K562 (cell line): ENCODE results near the gene AMPD3. TPM values are rescaled to one million over a fixed set of nuclear protein-coding genes. Genes with fewer than 3 reads are reported as not detected.

Experiments used
- ATAC-seq: fragments of 200-7000 bp; cut with Tn5 transposase; 3 replicates; pipeline ENCODE4 v1.9.1; 2020; ENCODE audit warnings: moderate library complexity
- BruUV-seq: library from RNA; stranded (reverse); fragments of 400-500 nt; replicated peaks from 2 replicates; lab custom pipeline; 2021; lab: Mats Ljungman, UMichigan
- CTCF ChIA-PET: fragments of 300-600 bp; formaldehyde crosslinking; extraction: SDS; loops from one replicate; lab custom pipeline; 2021; ENCODE audit warnings: low intra/inter-chr PET ratio; lab: Yijun Ruan, JAX
- POLR2A ChIA-PET: fragments of 300-600, 350-650 bp; sonication (Branson Sonifier 250); formaldehyde crosslinking; extraction: SDS; loops from one replicate; lab custom pipeline; 2021; ENCODE audit warnings: antibody characterized with exemption, inconsistent platforms; lab: Yijun Ruan, JAX
- DNase-seq, 4 experiments: peaks; one replicate each; pipeline versions ENCODE4 v3.0.0 to v3.0.0-alpha.2; 2011 to 2018; ENCODE audit warnings: low spot score in 3 of 4, mixed read lengths in 3 of 4; ENCODE audit errors: extremely low read depth in 1 of 4
- FAIRE-seq: peaks from 2 replicates; lab custom pipeline; 2011; peaks lifted over from hg19 to GRCh38; lab: Jason Lieb, UNC
- H2AFZ ChIP-seq: 2 replicates; pipeline ENCODE4 v1.6.0; 2011; ENCODE audit warnings: low read depth, low read length, control low read depth, inconsistent platforms
- H3K27ac ChIP-seq: fragments of 200-600 bp; 3 replicates; pipeline ENCODE4 v1.8.0; 2011; ENCODE audit warnings: low read depth, mild to moderate bottlenecking, control low read depth, inconsistent platforms, low read length, moderate library complexity, mixed read lengths; ENCODE audit errors: extremely low read depth
- H3K27me3 ChIP-seq, 2 experiments: fragments of 300-600 bp in 1 of 2; 2 replicates in 1 of 2; 3 replicates in 1 of 2; pipeline versions ENCODE4 v1.6.0 to v1.8.0; 2011; ENCODE audit warnings: inconsistent platforms in 2 of 2, low read length in 2 of 2, mild to moderate bottlenecking in 1 of 2, mixed read lengths in 1 of 2, moderate library complexity in 1 of 2; ENCODE audit not compliant: control insufficient read depth in 2 of 2, insufficient read depth in 2 of 2
- H3K36me3 ChIP-seq: fragments of 300-600 bp; 3 replicates; pipeline ENCODE4 v1.8.0; 2011; ENCODE audit warnings: mild to moderate bottlenecking, low read length, inconsistent platforms; ENCODE audit not compliant: control insufficient read depth, insufficient read depth
- H3K4me1 ChIP-seq, 2 experiments: fragments of 200-600 bp in 1 of 2; replicated peaks in 1 of 2; 2 replicates in 1 of 2; 3 replicates in 1 of 2; pipeline versions ENCODE4 v1.5.1 to v1.8.0; 2011; ENCODE audit warnings: inconsistent platforms in 2 of 2, low read length in 2 of 2, mild to moderate bottlenecking in 1 of 2, mixed read lengths in 1 of 2, moderate library complexity in 1 of 2; ENCODE audit not compliant: control insufficient read depth in 2 of 2, insufficient read depth in 2 of 2
- H3K4me2 ChIP-seq: 2 replicates; pipeline ENCODE4 v1.6.1; 2011; ENCODE audit warnings: low read length, control low read depth, inconsistent platforms, mixed read lengths; ENCODE audit not compliant: insufficient read depth
- H3K4me3 ChIP-seq: fragments of 200-600 bp; sonication (generic), shearing (Covaris generic); 2 replicates; pipeline ENCODE4 v1.5.1; 2016; ENCODE audit warnings: control low read depth, inconsistent platforms
- H3K79me2 ChIP-seq: fragments of 200-600 bp; 3 replicates; pipeline ENCODE4 v1.8.0; 2011; ENCODE audit warnings: low read length, inconsistent platforms; ENCODE audit not compliant: control insufficient read depth, insufficient read depth
- H3K9ac ChIP-seq, 2 experiments: 2 replicates each; pipeline versions ENCODE4 v1.6.0 to v1.6.1; 2011; ENCODE audit warnings: low read depth in 2 of 2, low read length in 2 of 2, control low read depth in 1 of 2, inconsistent platforms in 1 of 2, mild to moderate bottlenecking in 1 of 2, mixed read lengths in 1 of 2; ENCODE audit not compliant: insufficient read depth in 1 of 2
- H3K9me1 ChIP-seq: one replicate; pipeline ENCODE4 v1.6.0; 2011; ENCODE audit warnings: inconsistent platforms, mild to moderate bottlenecking, low read length, moderate library complexity; ENCODE audit not compliant: control insufficient read depth, insufficient read depth
- H3K9me3 ChIP-seq: replicated peaks from 2 replicates; pipeline ENCODE4 v1.5.1; 2011; ENCODE audit warnings: low read depth, low read length, inconsistent platforms; ENCODE audit not compliant: control insufficient read depth, insufficient read depth
- H4K20me1 ChIP-seq: replicated peaks from 2 replicates; pipeline ENCODE4 v1.6.1; 2011; ENCODE audit warnings: low read length, inconsistent platforms, mixed read lengths; ENCODE audit not compliant: control insufficient read depth, insufficient read depth
- ARID2 ChIP-seq: fragments of 450-650 bp; IDR thresholded peaks from 2 replicates; pipeline ENCODE4 v1.6.1; 2017; ENCODE audit warnings: antibody characterized with exemption, mild to moderate bottlenecking
- CTCFL ChIP-seq: IDR thresholded peaks from 2 replicates; pipeline ENCODE4 v1.6.1; 2011; ENCODE audit warnings: borderline replicate concordance, low read depth, mild to moderate bottlenecking, moderate library complexity, low read length; ENCODE audit not compliant: insufficient read depth, poor library complexity, severe bottlenecking
- ELF2 ChIP-seq: fragments of 250-450 bp; sonication (Bioruptor Pico); IDR thresholded peaks from 2 replicates; pipeline ENCODE4 v1.5.0; 2021; ENCODE audit warnings: mild to moderate bottlenecking
- HNRNPK ChIP-seq: fragments of 200-400 bp; formaldehyde crosslinking; IDR thresholded peaks from one replicate; pipeline ENCODE4 v1.6.1; 2018; ENCODE audit warnings: mild to moderate bottlenecking, low read depth, low read length; ENCODE audit not compliant: poor library complexity, severe bottlenecking
- HOXB6 ChIP-seq: fragments of 250-450 bp; sonication (Bioruptor Pico); IDR thresholded peaks from 2 replicates; pipeline ENCODE4 v1.5.1; 2022; ENCODE audit warnings: mild to moderate bottlenecking, borderline replicate concordance
- MIER1 ChIP-seq: fragments of 450-650 bp; IDR thresholded peaks from 2 replicates; pipeline ENCODE4 v1.6.1; 2016; ENCODE audit warnings: antibody characterized with exemption, mild to moderate bottlenecking, low read depth
- MNT ChIP-seq, 2 experiments: fragments of 450-650 bp; conservative IDR thresholded peaks; 2 replicates each; pipeline ENCODE4 v1.6.1; 2017; ENCODE audit warnings: mild to moderate bottlenecking in 2 of 2, moderate library complexity in 2 of 2
- POU5F1 ChIP-seq: fragments of 150-350 bp; IDR thresholded peaks from 2 replicates; pipeline ENCODE4 v1.6.1; 2014; ENCODE audit warnings: borderline replicate concordance, low read length, low read depth, mild to moderate bottlenecking; ENCODE audit not compliant: partially characterized antibody
- TRIM28 ChIP-seq: fragments of 450-650 bp; IDR thresholded peaks from 2 replicates; pipeline ENCODE4 v1.6.1; 2017
- ZBED1 ChIP-seq: IDR thresholded peaks from 2 replicates; pipeline ENCODE4 v1.6.1; 2014
- ZNF212 ChIP-seq: fragments of 450-650 bp; formaldehyde crosslinking; IDR thresholded peaks from 2 replicates; pipeline ENCODE4 v1.4.0; 2020; ENCODE audit warnings: mild to moderate bottlenecking
- ZNF217 ChIP-seq: sonication (generic); formaldehyde crosslinking; IDR thresholded peaks from 2 replicates; pipeline ENCODE4 v1.8.0; 2022; ENCODE audit warnings: mild to moderate bottlenecking, missing genetic modification reagents
- WGBS: fragments of 100-300 bp; shearing (Covaris generic); methylation state at CpG from one replicate; pipeline ENCODE4 v1.1.6; 2016; ENCODE audit warnings: low coverage, mixed read lengths; ENCODE audit not compliant: insufficient coverage; ENCODE audit errors: missing lambda C conversion rate; 5-methylcytosine and 5-hydroxymethylcytosine counted together
- in situ Hi-C: fragments of 300-500 bp; cut with MboI; formaldehyde crosslinking; loops from 4 replicates; pipeline ENCODE4 v1.15.0; 2018; ENCODE audit warnings: inconsistent platforms, mixed read lengths
- intact Hi-C: fragments of 100-400 bp; cut with micrococcal nuclease; formaldehyde crosslinking; loops from 2 replicates; pipeline ENCODE4 v1.14.2; 2022
- polyA plus RNA-seq, 8 experiments: library from polyadenylated mRNA; depleted of rRNA in 4 of 8; stranded (reverse) in 5 of 8; unstranded in 3 of 8; fragments of >200 nt; fragmentation: Nextera tagmentation in 2 of 8; fragmentation: Illumina TruSeq in 1 of 8; extraction: Ambion mirVana in 2 of 8; extraction: Trizol in 1 of 8; gene quantifications; 2 replicates each; pipeline versions ENCODE4 v1.2.1 to v1.2.3, GENCODE V29; 2011 to 2014; ENCODE audit warnings: inconsistent platforms in 1 of 8, missing spikeins in 1 of 8
- total RNA-seq, 7 experiments: library from RNA; depleted of rRNA in 6 of 7; stranded (reverse); fragments of >200 nt in 6 of 7; fragmentation: Illumina TruSeq in 2 of 7; extraction: Trizol in 2 of 7; gene quantifications; 2 replicates each; pipeline versions ENCODE4 v1.2.1 to v1.2.3, GENCODE V29; 2011 to 2021; ENCODE audit warnings: low replicate concordance in 1 of 7
- TF ChIP-seq, protein P1 (sequence below): fragments of 250-450 bp; sonication (Bioruptor Pico); IDR thresholded peaks from 2 replicates; pipeline ENCODE4 v1.5.1; 2021; ENCODE audit warnings: mild to moderate bottlenecking
- TF ChIP-seq, protein P2 (sequence below), 2 experiments: IDR thresholded peaks; 2 replicates each; pipeline ENCODE4 v1.6.1; 2012; ENCODE audit warnings: improper control_type of control experiment in 2 of 2, low read depth in 2 of 2, low read length in 2 of 2, borderline replicate concordance in 1 of 2

Gene AMPD3
- total and polyA plus RNA-seq, 9 of the 15 experiments (the other 6 are each of a cell fraction or from before 2014, with no cell fraction given): 4.4 to 23.6 (median 11.2) TPM

- WGBS: 36% methylated on average over 3 of the region's 3 CpGs
- no peak for FAIRE-seq
- Histone ChIP-seq H3K27ac (no peak overlapping the region), H3K36me3 (no peaks in the 10 kb centered on the region), H3K27me3 (no peaks in the 10 kb centered on the region), H2AFZ (no peak overlapping the region), H3K9ac (no peak overlapping the region), H3K9me1 (no peaks in the 10 kb centered on the region), H4K20me1 (no peaks in the 10 kb centered on the region), H3K4me2 (no peak overlapping the region), H3K4me3 (no peak overlapping the region), H3K4me1 (peaks cover 20 to 25% of the 10 kb centered on the region in 2 experiments), H3K79me2 (peaks cover 24% of the 10 kb centered on the region), H3K9me3 (no peaks in the 10 kb centered on the region)
- no TSS peak for BruUV-seq
- TF ChIP-seq ZBED1: no peak
- TF ChIP-seq, protein P1, sequence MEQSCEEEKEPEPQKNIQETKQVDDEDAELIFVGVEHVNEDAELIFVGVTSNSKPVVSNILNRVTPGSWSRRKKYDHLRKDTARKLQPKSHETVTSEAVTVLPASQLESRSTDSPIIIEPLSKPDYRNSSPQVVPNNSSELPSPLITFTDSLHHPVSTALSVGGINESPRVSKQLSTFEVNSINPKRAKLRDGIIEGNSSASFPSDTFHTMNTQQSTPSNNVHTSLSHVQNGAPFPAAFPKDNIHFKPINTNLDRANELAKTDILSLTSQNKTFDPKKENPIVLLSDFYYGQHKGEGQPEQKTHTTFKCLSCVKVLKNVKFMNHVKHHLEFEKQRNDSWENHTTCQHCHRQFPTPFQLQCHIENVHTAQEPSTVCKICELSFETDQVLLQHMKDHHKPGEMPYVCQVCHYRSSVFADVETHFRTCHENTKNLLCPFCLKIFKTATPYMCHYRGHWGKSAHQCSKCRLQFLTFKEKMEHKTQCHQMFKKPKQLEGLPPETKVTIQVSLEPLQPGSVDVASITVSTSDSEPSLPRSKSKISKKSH (CRISPR knock-in tag): no peak
- TF ChIP-seq CTCFL: no peak
- no peak for TF ChIP-seq HOXB6
- TF ChIP-seq MIER1: no peak
- no peak for TF ChIP-seq ARID2
- no peak for TF ChIP-seq ZNF212 (CRISPR knock-in tag)
- TF ChIP-seq ZNF217 (CRISPR knock-in tag): no peak
- no peak for TF ChIP-seq MNT (conservative IDR thresholded peaks at IDR 0.05)
- no peak for TF ChIP-seq HNRNPK
- TF ChIP-seq ELF2: no peak
- no peak for TF ChIP-seq TRIM28
- TF ChIP-seq, protein P2, sequence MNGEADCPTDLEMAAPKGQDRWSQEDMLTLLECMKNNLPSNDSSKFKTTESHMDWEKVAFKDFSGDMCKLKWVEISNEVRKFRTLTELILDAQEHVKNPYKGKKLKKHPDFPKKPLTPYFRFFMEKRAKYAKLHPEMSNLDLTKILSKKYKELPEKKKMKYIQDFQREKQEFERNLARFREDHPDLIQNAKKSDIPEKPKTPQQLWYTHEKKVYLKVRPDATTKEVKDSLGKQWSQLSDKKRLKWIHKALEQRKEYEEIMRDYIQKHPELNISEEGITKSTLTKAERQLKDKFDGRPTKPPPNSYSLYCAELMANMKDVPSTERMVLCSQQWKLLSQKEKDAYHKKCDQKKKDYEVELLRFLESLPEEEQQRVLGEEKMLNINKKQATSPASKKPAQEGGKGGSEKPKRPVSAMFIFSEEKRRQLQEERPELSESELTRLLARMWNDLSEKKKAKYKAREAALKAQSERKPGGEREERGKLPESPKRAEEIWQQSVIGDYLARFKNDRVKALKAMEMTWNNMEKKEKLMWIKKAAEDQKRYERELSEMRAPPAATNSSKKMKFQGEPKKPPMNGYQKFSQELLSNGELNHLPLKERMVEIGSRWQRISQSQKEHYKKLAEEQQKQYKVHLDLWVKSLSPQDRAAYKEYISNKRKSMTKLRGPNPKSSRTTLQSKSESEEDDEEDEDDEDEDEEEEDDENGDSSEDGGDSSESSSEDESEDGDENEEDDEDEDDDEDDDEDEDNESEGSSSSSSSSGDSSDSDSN (IDR thresholded peaks at IDR 0.05; ENCODE audit: borderline replicate concordance in 1 of 2, low read depth in 2 of 2, low read length in 2 of 2): no peak
- no peak for TF ChIP-seq POU5F1
- no peak for DNase-seq
- ATAC-seq: no peak
- intact Hi-C loops: no loop called here
- POLR2A ChIA-PET: no interaction called here
- in situ Hi-C loops: no loop called here
- CTCF ChIA-PET: no interaction called here
Observed at GRCh38 chr11:10453261-10453660, 1.8 kb upstream of the AMPD3 start.
